Stimulated activated CD4-positive, alpha-beta T cell treated with anti-CD3 and anti-CD28 coated beads, Interleukin-4, amount 100 ng/mL, for 24 hours (primary cell): ENCODE measurements around the gene TMPRSS11F.

Experiments
- DNase-seq: peaks from one replicate; pipeline ENCODE4 v3.0.0-alpha.2; 2020

The TMPRSS11F gene

GRCh38 chr4:68076194-68076593, 53.5 kb downstream of the TMPRSS11F start:
- no peak for DNase-seq

GRCh38 chr4:68074397-68074796, 55.3 kb downstream of the TMPRSS11F start:
- no peak for DNase-seq

DNA sequence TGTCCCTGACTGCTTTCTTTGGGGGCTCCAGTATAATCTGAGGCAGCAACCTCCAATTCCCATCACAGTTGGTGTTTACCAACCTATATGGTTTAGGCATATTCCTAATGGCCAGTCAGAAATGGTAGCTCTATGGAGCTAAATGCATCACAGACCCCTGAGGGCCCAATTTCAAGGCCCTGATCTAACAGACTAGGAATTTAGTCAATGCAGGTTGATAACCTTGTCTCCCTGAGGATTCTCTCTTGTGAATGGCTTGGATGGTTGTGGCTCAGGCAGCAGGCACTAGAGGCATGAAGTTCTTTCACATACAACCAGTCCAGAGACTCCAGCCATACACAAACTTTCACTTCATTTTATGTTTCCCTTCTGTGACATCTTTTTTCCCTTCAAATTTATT, 59.4 kb downstream of the TMPRSS11F start:
- no peak for DNase-seq

- DNase-seq, result no peak
Measured at GRCh38 chr4:68062501-68062900, 67.2 kb downstream of the TMPRSS11F start.

DNA sequence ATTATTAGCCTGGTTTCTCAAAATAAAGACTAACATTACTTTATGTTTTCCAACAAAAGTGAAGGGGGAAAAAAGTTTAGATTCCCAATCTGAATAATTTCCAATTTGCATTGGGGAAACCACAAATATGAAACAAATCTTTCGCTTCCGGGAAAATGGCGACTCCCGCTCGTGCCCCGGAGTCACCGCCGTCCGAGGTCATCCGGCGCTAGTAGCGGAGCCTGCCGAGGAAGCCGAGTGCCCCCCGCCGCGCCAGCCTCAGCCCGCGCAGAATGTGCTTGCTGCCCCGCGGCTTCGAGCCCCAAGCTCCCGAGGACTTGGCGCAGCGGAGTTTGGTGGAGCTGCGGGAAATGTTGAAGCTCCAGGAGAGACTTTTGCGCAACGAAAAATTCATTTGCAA, 91.4 kb downstream of the TMPRSS11F start:
- no peak for DNase-seq

GRCh38 chr4:68021185-68021584, 108.5 kb downstream of the TMPRSS11F start:
- DNase-seq, result no peak

GRCh38 chr4:68011684-68012083, 118.0 kb downstream of the TMPRSS11F start:
- DNase-seq, result no peak
